Vagina (tissue), 2 donors: Measurements from ENCODE around the gene LEO1.

Experiments used
- CTCF ChIP-seq, 3 experiments: fragments of 450-650 bp in 2 of 3; fragments of 200-600 bp in 1 of 3; sonication (generic) in 1 of 3; IDR thresholded peaks; one replicate each; pipeline ENCODE4 v1.5.1; 2017 to 2019; ENCODE audit warnings: antibody characterized with exemption in 3 of 3, mild to moderate bottlenecking in 2 of 3, moderate library complexity in 2 of 3
- POLR2AphosphoS5 ChIP-seq, 2 donors: sonication (generic); formaldehyde crosslinking; IDR thresholded peaks; one replicate each; pipeline ENCODE4 v1.9.0; 2017; ENCODE audit warnings: antibody characterized with exemption in 2 of 2, mild to moderate bottlenecking in 2 of 2, low read depth in 1 of 2; ENCODE audit not compliant: insufficient read depth in 1 of 2

- TF ChIP-seq CTCF (IDR thresholded peaks at IDR 0.05), result no peak
- TF ChIP-seq POLR2AphosphoS5 (IDR thresholded peaks at IDR 0.05; ENCODE audit: insufficient read depth in 1 of 2, low read depth in 1 of 2), result no peak
These were observed 40.6 kb upstream of the LEO1 start for GRCh38 chr15:52012210-52012609.
